Measurements from ENCODE around the gene GAST.

The GAST gene

GRCh38 chr17:41760878-41761277 is 48.7 kb downstream of the GAST start:
- no peak for DNase-seq (ENCODE audit: low read depth)
- TF ChIP-seq, protein P1, sequence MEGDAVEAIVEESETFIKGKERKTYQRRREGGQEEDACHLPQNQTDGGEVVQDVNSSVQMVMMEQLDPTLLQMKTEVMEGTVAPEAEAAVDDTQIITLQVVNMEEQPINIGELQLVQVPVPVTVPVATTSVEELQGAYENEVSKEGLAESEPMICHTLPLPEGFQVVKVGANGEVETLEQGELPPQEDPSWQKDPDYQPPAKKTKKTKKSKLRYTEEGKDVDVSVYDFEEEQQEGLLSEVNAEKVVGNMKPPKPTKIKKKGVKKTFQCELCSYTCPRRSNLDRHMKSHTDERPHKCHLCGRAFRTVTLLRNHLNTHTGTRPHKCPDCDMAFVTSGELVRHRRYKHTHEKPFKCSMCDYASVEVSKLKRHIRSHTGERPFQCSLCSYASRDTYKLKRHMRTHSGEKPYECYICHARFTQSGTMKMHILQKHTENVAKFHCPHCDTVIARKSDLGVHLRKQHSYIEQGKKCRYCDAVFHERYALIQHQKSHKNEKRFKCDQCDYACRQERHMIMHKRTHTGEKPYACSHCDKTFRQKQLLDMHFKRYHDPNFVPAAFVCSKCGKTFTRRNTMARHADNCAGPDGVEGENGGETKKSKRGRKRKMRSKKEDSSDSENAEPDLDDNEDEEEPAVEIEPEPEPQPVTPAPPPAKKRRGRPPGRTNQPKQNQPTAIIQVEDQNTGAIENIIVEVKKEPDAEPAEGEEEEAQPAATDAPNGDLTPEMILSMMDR (IDR thresholded peaks at IDR 0.05; ENCODE audit: insufficient read depth, low read depth, low read length, missing control alignments): no peak
- no peak overlapping the region for H3K4me3 ChIP-seq (ENCODE audit: low read depth, low read length)

- TF ChIP-seq, protein P1 (IDR thresholded peaks at IDR 0.05; ENCODE audit: insufficient read depth, low read depth, low read length, missing control alignments): no peak
- H3K4me3 ChIP-seq (ENCODE audit: low read depth, low read length): no peak overlapping the region
- DNase-seq (ENCODE audit: low read depth): no peak
These were observed 50.3 kb downstream of the GAST start for GRCh38 chr17:41762391-41762790.

GRCh38 chr17:41762841-41763240 is 50.7 kb downstream of the GAST start:
- H3K4me3 ChIP-seq (ENCODE audit: low read depth, low read length): no peak overlapping the region
- TF ChIP-seq, protein P1 (IDR thresholded peaks at IDR 0.05; ENCODE audit: insufficient read depth, low read depth, low read length, missing control alignments): no peak
- DNase-seq (ENCODE audit: low read depth): no peak

- no peak for DNase-seq (ENCODE audit: low read depth)
- no peak overlapping the region for H3K4me3 ChIP-seq (ENCODE audit: low read depth, low read length)
- TF ChIP-seq, protein P1 (IDR thresholded peaks at IDR 0.05; ENCODE audit: insufficient read depth, low read depth, low read length, missing control alignments): no peak
These were observed 51.2 kb downstream of the GAST start for GRCh38 chr17:41763327-41763726.
